Measurements from ENCODE around the gene USH2A.

DNA sequence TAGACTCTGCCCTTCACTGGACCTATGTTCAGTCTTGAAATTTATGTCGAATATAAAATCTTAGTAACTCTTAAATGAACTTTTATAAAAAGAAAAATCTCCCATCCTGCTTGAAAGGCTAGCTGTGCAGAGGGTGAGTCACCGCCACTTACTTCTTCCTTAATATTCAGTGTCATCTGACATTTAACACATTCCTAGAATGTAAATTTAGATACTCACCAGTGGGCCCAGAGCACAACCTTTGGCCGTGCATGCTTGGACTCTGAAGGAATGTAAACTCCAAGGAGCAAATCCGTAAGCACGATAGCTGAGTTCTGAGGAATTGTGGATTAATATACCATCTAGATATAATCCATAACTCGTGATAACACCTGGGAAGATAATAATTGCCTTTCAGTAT is 452.8 kb downstream of the USH2A start:
- TF ChIP-seq, protein P1, sequence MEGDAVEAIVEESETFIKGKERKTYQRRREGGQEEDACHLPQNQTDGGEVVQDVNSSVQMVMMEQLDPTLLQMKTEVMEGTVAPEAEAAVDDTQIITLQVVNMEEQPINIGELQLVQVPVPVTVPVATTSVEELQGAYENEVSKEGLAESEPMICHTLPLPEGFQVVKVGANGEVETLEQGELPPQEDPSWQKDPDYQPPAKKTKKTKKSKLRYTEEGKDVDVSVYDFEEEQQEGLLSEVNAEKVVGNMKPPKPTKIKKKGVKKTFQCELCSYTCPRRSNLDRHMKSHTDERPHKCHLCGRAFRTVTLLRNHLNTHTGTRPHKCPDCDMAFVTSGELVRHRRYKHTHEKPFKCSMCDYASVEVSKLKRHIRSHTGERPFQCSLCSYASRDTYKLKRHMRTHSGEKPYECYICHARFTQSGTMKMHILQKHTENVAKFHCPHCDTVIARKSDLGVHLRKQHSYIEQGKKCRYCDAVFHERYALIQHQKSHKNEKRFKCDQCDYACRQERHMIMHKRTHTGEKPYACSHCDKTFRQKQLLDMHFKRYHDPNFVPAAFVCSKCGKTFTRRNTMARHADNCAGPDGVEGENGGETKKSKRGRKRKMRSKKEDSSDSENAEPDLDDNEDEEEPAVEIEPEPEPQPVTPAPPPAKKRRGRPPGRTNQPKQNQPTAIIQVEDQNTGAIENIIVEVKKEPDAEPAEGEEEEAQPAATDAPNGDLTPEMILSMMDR (IDR thresholded peaks at IDR 0.05) = no peak
- TF ChIP-seq EP300 (IDR thresholded peaks at IDR 0.05) = no peak
- no peak for TF ChIP-seq POLR2AphosphoS5 (IDR thresholded peaks at IDR 0.05)
- no peak for TF ChIP-seq POLR2A (IDR thresholded peaks at IDR 0.05; ENCODE audit: low read depth)
